DMS79 (cell line): ENCODE measurements around the gene RPAP3.

Experiments used
- DNase-seq: peaks from one replicate; lab custom pipeline; 2025; lab: John Stamatoyannopoulos, UW

Gene RPAP3

DNA sequence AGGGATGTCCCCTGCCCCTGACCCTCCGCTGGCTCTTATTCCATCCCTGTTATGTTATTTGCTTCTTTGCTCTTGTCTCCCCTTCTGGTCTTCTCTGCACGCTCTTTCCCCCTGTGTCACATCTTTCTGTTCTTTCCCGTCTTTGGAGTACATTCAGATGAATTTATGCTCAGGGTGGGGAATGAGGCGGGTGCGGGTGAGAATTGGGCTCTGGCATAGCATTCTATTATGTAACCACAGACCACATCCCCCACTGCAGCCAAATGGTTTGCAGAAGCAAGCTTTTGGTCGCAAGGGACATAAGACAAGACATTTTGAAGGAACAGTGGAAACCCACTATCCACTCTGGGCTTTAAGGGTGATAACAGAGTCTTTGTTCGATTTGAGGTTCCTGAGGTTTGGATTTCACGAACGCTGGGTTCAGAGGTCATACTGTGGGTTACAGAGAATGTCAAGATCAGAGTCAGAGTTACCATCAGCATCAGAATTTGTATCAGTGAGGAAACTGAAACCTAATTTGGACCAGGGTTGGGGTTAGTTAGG is 15.7 kb upstream of the RPAP3 start:
- DNase-seq, result no peak

DNA sequence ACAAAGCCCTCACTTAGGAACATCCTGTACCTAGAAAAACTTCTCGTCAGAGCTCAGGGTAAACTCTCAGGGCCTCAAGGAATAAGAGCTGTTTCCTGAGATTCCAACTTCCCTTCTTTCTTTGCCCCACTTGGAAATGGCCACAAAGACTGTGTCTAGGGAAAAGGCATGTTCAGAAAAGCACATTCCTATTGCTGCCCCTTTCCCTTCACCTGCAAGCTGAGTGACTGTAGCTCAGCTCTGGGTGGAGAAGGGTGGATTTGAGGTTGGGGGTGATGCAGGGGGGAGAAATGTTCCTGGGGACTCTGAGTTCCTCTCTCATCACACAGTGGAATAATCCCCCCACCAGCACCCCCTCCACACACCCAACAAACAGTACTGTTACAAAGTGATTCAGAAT is 12.7 kb upstream of the RPAP3 start:
- no peak for DNase-seq

DNA sequence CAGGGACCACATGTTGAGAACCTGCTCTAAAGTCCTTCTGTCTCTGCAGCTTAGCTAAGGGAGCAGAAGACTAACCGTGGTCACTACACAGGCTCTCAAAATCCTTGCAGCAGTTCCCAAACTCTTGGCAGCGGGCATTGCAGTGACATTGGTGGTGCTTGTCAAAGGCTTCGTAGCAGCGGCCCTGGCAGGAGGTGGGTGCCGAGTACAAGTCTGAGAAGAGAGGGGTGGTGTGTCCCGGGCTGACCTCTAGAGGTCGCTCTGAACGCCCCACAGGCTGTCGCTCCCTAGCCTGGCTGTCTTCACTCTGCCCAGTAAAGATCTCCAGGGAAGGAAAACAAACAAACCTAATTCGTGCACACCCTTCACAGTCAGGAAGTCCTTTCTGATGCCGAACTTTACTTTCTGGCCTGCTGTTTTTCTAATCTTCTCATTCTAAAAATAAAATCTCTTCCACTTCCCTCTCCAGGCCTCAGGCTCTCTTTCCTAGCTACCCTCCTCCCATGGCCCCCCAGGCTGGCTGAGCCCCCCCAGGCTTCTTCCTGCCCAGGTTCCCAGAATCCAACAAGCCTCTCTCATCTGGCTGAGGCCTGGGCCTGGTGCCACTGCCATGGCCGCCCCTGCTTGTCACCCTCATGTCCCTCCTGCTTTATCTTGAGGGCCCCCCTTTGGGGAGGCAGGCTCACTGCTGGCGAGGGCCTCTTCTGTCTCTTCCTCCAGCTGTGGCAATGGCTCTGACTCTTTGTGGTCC is 11.8 kb upstream of the RPAP3 start:
- no peak for DNase-seq

DNA sequence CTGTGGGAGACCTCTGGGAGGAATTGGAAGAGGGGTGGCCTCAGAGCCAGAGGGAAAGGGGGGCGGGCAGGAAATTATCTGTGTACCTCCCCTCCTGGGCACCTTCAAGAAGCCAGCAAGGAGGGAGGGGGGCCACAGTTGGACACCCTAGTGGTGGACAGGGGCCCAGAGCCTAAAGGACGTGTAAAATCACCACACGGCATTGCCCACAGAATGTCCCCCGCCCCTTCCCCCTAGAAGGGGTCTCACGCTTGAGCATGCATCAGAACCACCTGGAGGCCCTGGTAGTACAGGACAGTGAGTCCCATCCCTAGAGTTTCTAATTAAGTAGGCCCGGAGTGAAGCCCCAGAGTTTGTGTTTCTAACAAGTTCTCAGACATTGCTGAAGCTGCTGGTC is 11.2 kb upstream of the RPAP3 start:
- no peak for DNase-seq

DNA sequence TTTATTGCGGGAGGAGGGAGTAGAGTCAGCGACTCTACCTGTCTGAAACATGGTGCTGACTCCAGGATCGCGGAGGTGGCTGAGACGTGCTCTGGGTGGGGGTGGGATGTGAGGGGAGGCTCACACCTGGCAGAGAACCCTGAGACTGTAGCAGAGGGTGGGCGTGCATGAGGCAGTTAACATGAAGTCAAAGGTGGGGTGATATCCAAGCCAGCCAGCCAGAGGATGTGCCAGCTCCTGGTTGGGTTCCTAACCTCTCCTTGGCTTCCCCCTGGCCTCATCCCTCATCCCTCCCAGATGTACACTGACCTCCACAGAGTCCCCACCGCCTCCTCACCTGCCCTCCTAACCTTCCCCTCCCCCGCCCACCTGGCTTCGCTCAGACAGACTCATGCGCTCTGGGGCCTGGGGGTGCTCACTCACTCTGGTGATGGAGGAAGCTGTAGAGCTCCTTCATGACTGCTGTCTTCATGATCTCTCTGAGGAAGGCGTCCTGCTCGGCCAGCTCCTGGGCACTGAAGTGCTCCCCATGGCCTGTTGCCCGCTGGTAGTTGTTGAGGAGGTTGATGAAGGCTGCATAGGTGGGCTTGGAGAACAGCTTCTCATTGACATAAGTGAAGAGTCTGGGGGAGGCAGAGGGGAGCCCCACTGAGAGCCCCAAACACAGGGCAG is 10.2 kb upstream of the RPAP3 start:
- no peak for DNase-seq

DNA sequence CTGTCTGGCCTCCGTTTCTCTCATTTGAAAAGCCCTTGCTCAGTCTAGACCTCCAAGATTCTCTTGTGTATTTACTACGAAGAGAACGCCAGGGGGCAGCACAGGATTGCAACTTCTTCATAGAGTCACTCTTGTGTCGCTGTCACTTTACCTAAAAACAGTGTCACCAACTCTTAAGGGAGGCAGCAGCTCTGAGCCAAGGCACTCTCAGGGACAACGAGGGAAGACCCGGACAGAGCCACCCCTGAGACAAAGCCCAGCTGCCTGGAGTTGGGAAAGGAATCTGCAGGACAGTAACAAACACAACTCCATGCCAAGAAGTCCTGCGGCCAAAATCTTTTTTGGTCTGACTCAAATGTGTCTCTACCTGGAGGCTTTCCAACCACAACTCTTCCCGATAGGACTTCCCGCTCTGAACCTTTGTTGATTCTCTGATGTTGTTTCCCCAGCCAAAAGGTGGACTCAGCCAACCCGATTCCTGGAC is 9.6 kb upstream of the RPAP3 start:
- DNase-seq, result peak; percentile 43

DNA sequence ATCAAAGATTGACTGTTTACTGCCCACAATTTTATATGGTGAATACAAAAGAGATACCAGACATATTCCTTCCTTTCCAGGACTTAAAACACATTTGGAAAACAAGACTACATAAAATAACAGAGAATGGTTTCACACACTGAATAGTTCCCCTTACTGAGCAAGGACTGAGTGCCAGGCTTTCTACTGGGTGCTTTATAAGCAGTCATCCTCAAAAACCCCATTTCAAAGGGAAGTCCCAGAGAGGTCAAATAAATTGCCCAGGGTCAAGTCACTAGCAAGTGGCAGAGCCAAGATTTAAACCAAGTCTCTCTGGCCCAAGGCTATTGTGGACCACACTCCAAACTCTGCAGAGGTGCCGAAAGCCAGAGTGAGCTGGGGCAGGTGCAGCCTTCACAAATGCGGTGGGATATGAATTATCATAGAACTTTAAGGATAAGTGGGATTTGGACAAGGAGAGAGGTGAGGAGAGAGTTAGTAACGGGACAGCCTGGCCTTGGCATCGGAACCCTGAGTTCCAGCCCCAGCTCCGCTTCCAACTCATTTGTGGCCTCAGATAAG is 9.1 kb upstream of the RPAP3 start:
- no peak for DNase-seq

DNA sequence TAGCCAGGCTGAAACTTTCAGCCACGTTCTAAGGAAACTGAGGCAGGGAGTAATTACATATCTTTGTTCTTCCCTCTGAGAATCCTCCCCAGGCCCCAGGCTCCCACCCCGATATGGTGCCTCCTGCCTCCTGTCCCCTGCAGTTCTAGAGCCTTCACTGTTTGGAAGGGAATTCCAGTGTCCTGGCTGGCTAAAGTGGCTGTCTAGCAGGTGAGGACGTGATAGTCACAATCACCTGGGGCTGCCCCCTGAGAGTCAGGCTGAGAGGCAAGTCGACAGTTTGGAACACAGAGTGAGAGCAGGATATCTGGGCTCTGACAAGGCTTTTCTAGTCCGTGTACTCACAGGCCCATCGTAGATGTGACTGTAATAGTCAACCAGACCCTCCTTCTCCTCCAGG is 6.3 kb upstream of the RPAP3 start:
- no peak for DNase-seq

DNA sequence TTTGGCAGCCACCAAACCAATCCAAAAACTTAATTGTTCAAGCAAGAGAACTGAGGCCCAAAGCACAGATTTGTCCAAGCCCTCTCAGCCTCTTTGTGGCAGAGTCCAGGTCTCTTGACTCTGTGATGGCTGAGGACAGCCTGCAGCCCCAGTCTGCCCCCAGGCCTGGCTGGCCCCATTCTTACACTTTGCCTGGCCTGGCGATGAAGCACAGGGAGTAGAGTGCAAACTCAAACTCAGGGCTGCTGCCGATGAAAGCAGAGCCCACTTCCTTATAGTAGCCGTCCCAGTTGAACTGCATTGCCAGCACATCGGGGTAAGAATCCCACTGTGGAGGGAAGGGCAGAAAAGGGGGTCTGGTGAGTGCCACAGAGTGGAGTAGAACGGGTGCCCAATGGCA is 5.6 kb upstream of the RPAP3 start:
- DNase-seq, result no peak

DNA sequence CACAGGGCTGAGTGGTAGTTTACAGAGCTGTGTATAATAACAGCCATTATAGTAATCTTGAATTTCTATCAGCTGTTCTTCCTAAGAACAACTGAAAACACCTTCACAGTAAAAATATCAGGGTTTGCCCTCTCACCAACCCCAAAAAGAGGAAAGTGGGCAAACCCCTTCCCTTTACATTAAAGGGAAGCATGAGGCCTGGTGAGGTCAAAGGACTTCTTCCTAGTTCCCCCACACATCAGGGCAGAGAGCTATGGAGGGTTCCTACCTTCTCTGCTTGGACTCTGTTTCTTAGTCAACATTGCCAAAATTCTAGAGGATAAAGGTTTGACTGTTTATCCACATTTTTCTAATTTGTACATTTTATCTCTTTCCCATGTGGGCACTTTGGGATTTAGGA is 4.4 kb upstream of the RPAP3 start:
- DNase-seq, result no peak

DNA sequence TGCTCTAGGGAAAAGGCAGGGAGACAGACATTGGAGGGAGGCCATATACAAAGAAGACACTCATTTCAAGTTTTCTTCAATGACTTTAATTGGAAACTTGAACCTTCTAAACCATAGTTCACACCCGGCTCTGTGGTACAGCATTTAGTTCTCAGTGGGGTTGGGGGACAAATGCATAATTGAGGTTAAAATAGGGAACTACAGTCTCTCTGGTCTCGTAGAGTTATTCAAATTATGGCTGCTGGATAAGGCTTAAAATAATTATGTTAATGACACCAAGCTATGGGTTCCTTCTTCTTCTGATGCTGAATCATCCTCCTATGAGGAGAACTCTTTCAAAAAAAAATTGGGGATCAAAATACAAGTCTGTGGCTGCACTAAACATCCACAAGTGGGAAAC is 3.8 kb upstream of the RPAP3 start:
- no peak for DNase-seq

DNA sequence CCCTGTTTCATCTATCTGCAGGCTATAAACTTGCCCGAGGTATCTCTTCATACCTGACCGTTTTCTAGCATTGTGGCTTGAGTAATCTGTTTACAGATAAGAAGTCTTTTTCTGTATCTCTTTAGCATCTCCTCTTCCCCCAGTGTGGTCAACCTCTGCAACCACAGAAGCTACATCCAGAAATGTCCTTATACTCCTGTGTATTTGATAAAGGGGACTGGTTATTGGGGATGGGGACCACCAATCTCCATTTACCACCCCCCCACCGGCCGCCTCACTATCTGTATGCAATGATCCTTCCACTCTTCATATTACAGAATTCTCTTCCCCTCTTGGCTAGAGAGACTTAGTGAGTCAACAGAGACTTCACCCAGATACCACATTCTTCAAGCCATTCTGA is 3.4 kb upstream of the RPAP3 start:
- no peak for DNase-seq

DNA sequence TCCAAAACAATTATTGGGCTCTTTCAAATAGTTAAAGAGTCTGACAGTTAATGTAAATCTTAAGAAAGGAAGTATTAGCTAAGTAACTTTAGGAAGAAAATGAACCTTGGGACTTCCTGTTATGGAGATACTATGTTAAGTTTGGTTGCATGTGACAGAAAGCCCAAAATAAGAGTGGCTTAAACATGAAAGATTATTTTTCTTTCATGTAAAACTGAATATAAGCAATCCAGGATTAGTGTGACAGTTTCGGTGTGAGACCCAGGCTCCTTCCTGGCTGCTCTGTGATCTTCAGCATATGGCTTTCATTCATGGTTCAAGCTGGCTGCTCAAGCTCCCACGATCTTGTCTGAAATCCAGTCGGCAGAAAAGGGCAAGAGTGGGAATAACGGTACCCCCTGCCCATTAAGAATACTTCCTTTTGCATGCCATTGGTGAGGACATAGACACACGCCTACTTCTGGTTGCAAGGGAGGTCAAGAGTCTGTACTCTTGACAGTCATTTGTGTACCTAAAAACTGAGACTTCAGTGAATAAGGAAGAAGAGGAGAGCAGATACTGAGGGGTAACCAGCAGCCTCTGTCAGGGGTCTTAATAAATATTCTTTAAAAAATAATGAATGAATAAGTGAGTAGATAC is 2.2 kb upstream of the RPAP3 start:
- DNase-seq, result no peak

DNA sequence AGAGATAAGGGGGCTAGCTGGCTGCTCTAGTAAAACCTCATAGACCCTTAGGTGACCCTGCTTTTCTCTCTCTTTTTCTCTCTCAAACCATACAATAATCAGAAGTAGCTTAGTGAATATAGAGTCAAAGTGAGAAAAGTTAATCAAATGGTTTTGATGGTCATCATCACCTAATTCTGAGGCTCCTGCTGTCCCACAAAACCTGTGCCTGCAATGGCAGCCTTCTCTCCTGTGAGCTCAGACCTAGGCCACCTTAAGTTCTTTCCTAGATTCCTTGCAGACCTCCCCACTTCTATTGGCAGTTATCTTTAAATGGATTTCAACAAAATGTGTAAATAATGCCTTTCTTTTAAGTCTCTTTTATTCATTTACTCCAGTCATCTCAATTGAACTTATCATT is 1.5 kb upstream of the RPAP3 start:
- DNase-seq, result no peak

DNA sequence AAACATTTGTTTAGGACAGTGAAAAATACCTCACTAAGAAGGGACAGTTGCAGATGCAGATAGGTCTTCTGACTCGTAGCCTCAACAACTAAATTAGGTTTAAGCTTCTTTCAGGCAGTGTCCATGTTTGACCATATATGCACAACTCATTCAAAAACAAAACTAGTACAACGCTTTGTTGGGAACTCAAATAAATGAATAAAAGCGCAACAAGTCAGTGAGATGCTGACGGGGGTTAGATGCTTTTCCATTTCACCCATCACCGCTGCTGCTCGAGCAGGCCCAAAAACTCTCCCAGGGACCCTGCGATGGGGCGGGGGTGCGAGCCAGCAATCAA is 633 bp downstream of the RPAP3 start:
- DNase-seq, result no peak

DNA sequence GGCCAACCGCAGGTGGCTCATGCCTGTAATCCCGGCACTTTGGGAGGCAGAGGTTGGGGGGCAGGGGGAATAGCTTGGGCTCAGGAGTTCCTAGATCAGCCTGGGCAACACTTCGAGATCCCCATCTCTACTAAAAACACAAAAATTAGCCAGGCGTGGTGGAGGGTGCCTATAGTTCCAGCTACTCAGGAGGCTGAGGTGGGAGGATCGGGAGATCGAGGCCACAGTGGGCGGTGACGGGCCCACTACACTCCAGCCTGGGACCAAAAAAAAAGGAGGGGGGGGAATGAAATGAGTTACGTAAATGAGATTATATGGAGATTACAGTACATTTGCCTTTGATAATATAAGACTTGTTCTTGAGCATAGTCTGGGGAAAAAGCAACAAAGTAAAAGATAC is 1.1 kb downstream of the RPAP3 start:
- DNase-seq, result no peak

DNA sequence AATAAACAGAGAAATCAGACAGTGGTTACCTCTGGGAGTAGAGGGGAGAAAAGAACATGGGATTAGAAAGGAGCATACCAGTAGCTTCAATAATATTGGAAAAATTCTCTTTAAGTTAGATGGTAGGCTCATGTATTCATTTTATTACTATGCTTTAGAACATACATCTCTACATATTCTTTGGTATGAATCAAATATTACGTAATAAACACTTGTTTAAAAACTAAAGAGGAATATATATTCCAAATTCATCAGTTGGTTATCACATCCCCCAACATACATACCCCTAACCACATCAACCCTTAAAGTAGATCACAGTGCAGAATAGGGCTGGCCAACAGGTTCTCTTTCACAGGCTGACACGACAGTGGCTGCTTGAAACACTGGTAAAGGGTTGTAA is 5.6 kb downstream of the RPAP3 start:
- DNase-seq, result no peak

DNA sequence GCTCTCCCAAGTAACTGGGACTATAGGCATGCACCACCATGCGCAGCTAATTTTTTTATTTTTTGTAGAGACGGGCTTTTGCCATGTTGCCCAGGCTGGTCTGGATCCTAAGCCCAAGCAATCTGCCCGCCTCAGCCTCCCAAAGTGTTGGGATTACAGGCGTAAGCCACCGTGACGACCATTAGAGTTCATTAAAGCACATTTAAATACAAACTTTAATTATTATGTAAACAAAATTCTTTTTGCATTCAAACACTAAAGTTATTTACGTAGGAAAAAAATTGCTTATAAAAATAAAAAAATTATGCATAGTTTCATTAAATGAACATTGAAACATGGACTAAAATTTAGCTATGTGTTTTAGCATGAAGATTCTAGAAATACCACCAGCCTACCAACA is 7.2 kb downstream of the RPAP3 start:
- no peak for DNase-seq

DNA sequence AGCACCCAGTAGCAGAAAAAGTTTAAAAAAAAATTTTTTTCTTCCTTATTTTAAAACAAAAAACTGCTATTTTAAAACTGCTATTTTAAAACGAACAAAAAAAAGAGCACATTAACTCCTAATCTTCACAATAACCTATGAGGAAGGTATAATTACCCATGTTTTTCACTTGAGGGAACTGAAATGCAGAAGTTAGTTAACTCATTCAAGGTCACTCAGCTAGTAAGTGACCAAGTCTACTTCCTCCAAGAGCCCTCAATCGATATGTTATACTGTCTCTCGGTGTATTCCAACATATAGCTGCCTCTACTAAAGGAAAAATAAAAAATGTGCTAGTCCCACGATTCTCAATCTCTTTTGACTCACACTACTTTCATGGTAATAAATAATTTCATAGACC is 7.8 kb downstream of the RPAP3 start:
- DNase-seq, result no peak

DNA sequence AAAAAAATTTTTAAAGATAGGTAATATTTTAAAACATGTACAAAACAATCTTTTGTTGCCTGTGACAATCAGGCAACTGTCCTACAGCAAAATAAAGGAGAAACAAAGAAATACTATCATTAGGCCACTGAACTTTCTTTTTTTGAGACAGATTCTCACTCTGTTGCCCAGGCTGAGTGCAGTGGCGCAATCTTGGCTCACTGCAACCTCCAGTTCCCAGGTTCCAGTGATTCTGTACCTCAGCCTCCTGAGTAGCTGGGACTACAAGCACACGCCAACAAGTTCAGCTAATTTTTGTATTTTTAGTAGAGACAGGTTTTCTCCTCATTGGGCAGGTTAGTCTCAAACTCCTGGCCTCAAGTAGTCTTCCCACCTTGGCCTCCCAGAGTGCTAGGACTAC is 16.6 kb downstream of the RPAP3 start:
- no peak for DNase-seq

DNA sequence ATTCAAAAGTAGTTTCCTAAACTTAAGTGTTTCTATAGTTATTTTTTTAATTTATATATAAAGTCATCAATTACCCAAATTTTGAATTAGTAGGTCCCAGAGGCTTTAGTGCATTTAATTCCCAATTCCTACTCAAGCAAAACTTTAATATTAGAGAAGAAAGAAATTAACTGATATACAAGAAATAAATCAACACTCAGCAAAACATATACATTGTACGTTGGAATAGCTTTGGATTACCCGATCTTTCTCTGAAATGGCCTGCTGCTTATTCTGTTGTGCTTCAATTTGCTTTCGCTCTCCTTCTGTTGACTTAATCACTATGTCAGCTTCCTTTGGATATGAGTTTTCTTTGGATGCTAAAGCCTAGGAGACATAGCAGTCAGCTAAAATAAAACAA is 18.2 kb downstream of the RPAP3 start:
- no peak for DNase-seq

DNA sequence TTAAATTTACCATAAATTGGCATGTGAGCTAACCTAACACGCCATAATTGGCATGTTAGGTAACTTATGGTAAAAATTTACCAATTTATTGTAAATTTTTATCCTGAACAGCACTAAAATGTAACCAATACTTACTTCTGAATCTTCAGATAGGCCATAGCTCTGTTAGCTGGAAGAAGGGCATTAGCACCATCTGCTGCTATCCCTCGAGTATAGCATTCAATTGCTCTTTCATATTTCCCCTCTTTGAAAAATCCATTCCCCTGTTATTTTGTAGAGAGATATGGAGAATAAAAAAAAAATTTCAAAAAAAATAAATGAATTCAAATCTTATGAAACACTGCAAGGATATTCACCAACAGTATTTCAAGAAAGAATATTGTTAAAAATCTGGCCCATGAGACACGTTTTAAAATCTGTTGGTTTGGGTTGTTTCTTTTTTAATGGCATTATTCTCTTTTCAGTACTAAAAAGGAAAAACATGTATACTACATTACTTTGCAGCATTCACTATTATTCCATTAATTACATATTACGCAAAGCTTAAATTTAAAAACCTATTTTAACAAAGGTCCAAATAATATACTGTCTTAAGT is 19.1 kb downstream of the RPAP3 start:
- DNase-seq, result no peak

DNA sequence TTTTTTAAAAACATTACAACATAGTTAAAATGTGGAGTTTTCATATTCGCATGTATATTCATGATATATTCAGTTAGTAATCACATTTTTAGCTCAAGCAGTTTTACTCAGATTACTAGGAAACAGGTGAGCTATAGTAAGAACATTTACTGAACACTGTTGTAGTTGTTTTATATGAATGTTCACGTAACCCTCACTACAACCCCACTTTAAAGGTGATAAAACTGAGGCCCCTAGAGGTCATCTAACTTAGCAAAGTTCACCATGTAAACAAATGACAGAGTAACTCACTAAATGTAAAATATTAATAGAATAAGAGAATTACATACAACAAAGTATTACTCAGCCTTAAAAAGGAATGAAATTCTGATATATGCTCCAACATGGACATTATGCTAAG is 26.0 kb downstream of the RPAP3 start:
- no peak for DNase-seq
